ENCODE results near the gene EEF1AKMT2. TPM values are rescaled to one million over a fixed set of nuclear protein-coding genes. Genes with fewer than 3 reads are reported as not detected.

EEF1AKMT2 gene
- total RNA-seq, 4 donors from 2014 or later, result 10.0 to 18.4 (median 13.2) TPM

DNA sequence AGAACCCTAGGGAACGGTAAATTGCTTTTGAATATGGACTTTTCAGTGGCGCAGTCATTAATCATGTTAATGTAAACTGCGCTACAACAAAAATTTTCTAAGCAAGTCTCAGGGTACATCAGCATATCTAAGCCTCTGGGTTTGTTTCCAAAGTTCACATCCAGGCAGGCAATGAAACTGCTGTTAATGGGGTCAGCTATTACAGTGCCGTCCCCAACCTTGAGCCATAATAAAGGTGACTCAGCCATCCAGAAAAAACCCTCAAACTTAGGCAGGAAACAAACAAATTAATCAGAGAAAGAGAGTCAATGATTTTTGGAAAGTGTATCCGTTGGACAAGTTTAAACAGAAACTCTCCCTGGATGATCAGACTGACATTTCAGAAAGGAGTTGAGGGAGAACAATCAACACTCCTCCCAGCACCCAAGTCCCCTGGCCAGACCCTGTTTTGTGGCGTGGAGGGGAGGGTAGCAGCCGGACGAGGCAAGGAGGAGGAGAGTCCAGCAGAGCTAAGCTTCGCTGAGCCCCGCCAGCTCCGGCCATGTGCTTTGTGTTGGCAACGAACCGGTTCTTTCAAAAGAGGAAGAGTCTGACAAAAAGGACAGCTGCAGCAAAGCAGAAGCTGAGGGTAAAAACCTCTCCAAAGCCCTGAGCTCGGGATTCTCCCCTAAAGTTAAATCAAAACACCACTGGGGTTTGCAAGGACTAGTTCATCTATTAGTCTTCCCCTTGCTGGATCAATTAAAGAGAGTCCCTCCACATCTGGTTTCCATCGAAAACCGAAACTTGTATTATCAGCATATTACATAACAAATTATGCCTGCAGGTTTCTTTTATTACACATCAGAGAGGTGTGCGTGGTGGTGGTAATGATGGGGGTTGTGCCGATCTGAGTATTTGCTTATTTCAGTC, 51.1 kb downstream of the EEF1AKMT2 start:
- 14 to 15% methylated on average over 18 of the region's 18 CpGs for WGBS, 2 donors
- H3K9me3 ChIP-seq, result no peaks in the 10 kb centered on the region
- H3K4me1 ChIP-seq, result peaks cover 7 to 77% (median 72%) of the 10 kb centered on the region in 4 donors
- DNase-seq (ENCODE audit: low spot score in 2 of 2), result peak in 1 of 2 donors; percentile 62
- TF ChIP-seq CTCF (IDR thresholded peaks at IDR 0.05) (no peak), EP300 (IDR thresholded peaks at IDR 0.05) (peak in 1 of 2 donors; percentile 16)
- peak overlapping the region in 3 of 4 donors; percentile 1 to 87 (median 25) for H3K4me3 ChIP-seq
- H3K36me3 ChIP-seq, result no peaks in the 10 kb centered on the region
- no peaks in the 10 kb centered on the region for H3K27me3 ChIP-seq
- H3K27ac ChIP-seq, result peak overlapping the region; percentile 83 to 98 (median 95)

- peak in 1 of 2 donors; percentile 8 for DNase-seq (ENCODE audit: low spot score in 2 of 2)
- no peaks in the 10 kb centered on the region for H3K36me3 ChIP-seq
- peaks cover 3 to 77% (median 72%) of the 10 kb centered on the region in 4 donors for H3K4me1 ChIP-seq
- H3K4me3 ChIP-seq, result peak overlapping the region in 2 of 4 donors; percentile 25 to 87
- no peaks in the 10 kb centered on the region for H3K27me3 ChIP-seq
- H3K9me3 ChIP-seq, result no peaks in the 10 kb centered on the region
- H3K27ac ChIP-seq, result peak overlapping the region; percentile 83 to 98 (median 95)
- TF ChIP-seq CTCF (IDR thresholded peaks at IDR 0.05) (no peak), POLR2A (IDR thresholded peaks at IDR 0.05) (no peak)
- 23 to 38% methylated on average over 7 of the region's 7 CpGs for WGBS, 2 donors
Observed at GRCh38 chr10:124739986-124740368, 51.7 kb downstream of the EEF1AKMT2 start.

- Histone ChIP-seq H3K27ac (peak overlapping the region; percentile 83 to 98 (median 95)), H3K4me1 (peaks cover 3 to 81% (median 77%) of the 10 kb centered on the region in 4 donors), H3K27me3 (no peaks in the 10 kb centered on the region), H3K9me3 (no peaks in the 10 kb centered on the region), H3K36me3 (no peaks in the 10 kb centered on the region), H3K4me3 (no peak overlapping the region)
- 37 to 42% methylated on average over 13 of the region's 13 CpGs for WGBS, 2 donors
- peak in 1 of 2 donors; percentile 7 for DNase-seq (ENCODE audit: low spot score in 2 of 2)
- TF ChIP-seq EP300 (IDR thresholded peaks at IDR 0.05) (peak in 1 of 2 donors; percentile 70), CTCF (IDR thresholded peaks at IDR 0.05) (no peak), POLR2A (IDR thresholded peaks at IDR 0.05) (peak in 1 of 2 donors; percentile 31)
Observed at GRCh38 chr10:124739119-124739921, 52.4 kb downstream of the EEF1AKMT2 start.

DNA sequence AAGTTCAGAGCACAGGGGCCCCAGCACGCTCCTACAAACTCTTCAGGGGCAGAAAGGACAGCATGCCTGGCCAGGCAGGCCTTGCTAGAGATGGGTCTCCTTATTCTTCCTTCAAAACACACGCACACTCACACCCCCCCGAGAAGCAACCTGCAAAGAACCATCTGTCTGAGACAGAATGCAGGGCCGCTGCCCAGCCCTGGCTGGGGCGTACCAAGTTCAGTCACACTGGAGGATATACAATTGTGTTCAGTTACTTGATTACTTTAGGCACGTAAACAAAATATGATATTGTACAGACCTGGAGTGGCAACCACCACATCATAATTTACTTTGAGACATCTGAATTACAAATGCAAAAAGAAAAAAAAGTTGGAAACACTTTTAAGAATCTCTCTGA, 53.2 kb downstream of the EEF1AKMT2 start:
- Histone ChIP-seq H3K4me3 (no peak overlapping the region), H3K36me3 (no peaks in the 10 kb centered on the region), H3K4me1 (peaks cover 3 to 89% (median 86%) of the 10 kb centered on the region in 4 donors), H3K27ac (peak overlapping the region; percentile 83 to 98 (median 95)), H3K27me3 (no peaks in the 10 kb centered on the region), H3K9me3 (no peaks in the 10 kb centered on the region)
- WGBS, 2 donors, result 46 to 66% methylated on average over 6 of the region's 6 CpGs
- peak in 1 of 2 donors; percentile 5 for DNase-seq (ENCODE audit: low spot score in 2 of 2)
- TF ChIP-seq POLR2A (IDR thresholded peaks at IDR 0.05) (no peak), EP300 (IDR thresholded peaks at IDR 0.05) (no peak), CTCF (IDR thresholded peaks at IDR 0.05) (no peak)
